Caco-2 (cell line): Measurements from ENCODE around the gene MRAS. TPM values are rescaled to one million over a fixed set of nuclear protein-coding genes. Genes with fewer than 3 reads are reported as not detected.

Experiments
- BruUV-seq: library from RNA; stranded (reverse); fragments of 400-500 nt; replicated peaks from 2 replicates; lab custom pipeline; 2021; lab: Mats Ljungman, UMichigan
- CTCF ChIA-PET: fragments of 300-600 bp; sonication (Branson Sonifier 250); formaldehyde crosslinking; loops from one replicate; lab custom pipeline; 2022; ENCODE audit warnings: antibody characterized with exemption; lab: Charles Lee
- POLR2A ChIA-PET: fragments of 300-600 bp; sonication (Branson Sonifier 250); formaldehyde crosslinking; loops from one replicate; lab custom pipeline; 2022; ENCODE audit warnings: antibody characterized with exemption; lab: Charles Lee
- DNase-seq, 2 experiments: peaks; one replicate each; pipeline versions ENCODE4 v3.0.0 to v3.0.0-alpha.2; 2020 to 2022
- H3K27me3 ChIP-seq: replicated peaks from 2 replicates; pipeline ENCODE4 v1.6.0; 2011; ENCODE audit warnings: low read length; ENCODE audit not compliant: control insufficient read depth, insufficient read depth
- H3K36me3 ChIP-seq: 2 replicates; pipeline ENCODE4 v1.5.1; 2011; ENCODE audit warnings: low read length; ENCODE audit not compliant: control insufficient read depth, insufficient read depth
- H3K4me1 ChIP-seq: fragments of 250-450 bp; sonication (Bioruptor Pico); 2 replicates; pipeline ENCODE4 v1.5.1; 2020; ENCODE audit warnings: mild to moderate bottlenecking
- H3K4me3 ChIP-seq: 2 replicates; pipeline ENCODE4 v1.5.1; 2011; ENCODE audit warnings: low read depth, mild to moderate bottlenecking, control low read depth, low read length
- H3K9me3 ChIP-seq: fragments of 250-450 bp; sonication (Bioruptor Pico); 2 replicates; pipeline ENCODE4 v1.5.1; 2020; ENCODE audit warnings: mild to moderate bottlenecking, moderate library complexity
- H3K27ac Mint-ChIP-seq: one replicate; pipeline ENCODE4 v1.8.0; 2022; ENCODE audit warnings: mixed read lengths; ENCODE audit not compliant: unreplicated experiment
- H3K27me3 Mint-ChIP-seq: one replicate; pipeline ENCODE4 v1.8.0; 2022; ENCODE audit warnings: mixed read lengths; ENCODE audit not compliant: insufficient read depth, unreplicated experiment
- H3K36me3 Mint-ChIP-seq: one replicate; pipeline ENCODE4 v1.8.0; 2022; ENCODE audit warnings: mild to moderate bottlenecking, mixed read lengths; ENCODE audit not compliant: insufficient read depth, unreplicated experiment
- H3K4me1 Mint-ChIP-seq: one replicate; pipeline ENCODE4 v1.8.0; 2022; ENCODE audit warnings: low read depth, mixed read lengths; ENCODE audit not compliant: unreplicated experiment
- H3K4me3 Mint-ChIP-seq: one replicate; pipeline ENCODE4 v1.8.0; 2022; ENCODE audit warnings: mild to moderate bottlenecking, moderate library complexity, mixed read lengths; ENCODE audit not compliant: unreplicated experiment
- H3K9me3 Mint-ChIP-seq: one replicate; pipeline ENCODE4 v1.8.0; 2022; ENCODE audit warnings: mixed read lengths; ENCODE audit not compliant: unreplicated experiment
- CTCF ChIP-seq, 2 experiments: fragments of 200-600 bp in 1 of 2; IDR thresholded peaks; 1 replicate in 1 of 2; 2 replicates in 1 of 2; pipeline versions ENCODE4 v1.5.1 to v1.8.0; 2011 to 2022; ENCODE audit warnings: antibody characterized with exemption in 1 of 2, control low read depth in 1 of 2, inconsistent platforms in 1 of 2, low read depth in 1 of 2, low read length in 1 of 2, mild to moderate bottlenecking in 1 of 2, moderate library complexity in 1 of 2; ENCODE audit not compliant: insufficient read depth in 1 of 2, severe bottlenecking in 1 of 2, unreplicated experiment in 1 of 2
- intact Hi-C: fragments of 100-400 bp; cut with micrococcal nuclease; formaldehyde crosslinking; loops from one replicate; pipeline ENCODE4 v1.10.0; 2022; ENCODE audit not compliant: unreplicated experiment
- total RNA-seq: library from RNA; stranded (reverse); gene quantifications from 2 replicates; pipeline ENCODE4 v1.2.3, GENCODE V29; 2022

MRAS gene
- total RNA-seq, 1 experiment from 2014 or later: 11.4 TPM

DNA sequence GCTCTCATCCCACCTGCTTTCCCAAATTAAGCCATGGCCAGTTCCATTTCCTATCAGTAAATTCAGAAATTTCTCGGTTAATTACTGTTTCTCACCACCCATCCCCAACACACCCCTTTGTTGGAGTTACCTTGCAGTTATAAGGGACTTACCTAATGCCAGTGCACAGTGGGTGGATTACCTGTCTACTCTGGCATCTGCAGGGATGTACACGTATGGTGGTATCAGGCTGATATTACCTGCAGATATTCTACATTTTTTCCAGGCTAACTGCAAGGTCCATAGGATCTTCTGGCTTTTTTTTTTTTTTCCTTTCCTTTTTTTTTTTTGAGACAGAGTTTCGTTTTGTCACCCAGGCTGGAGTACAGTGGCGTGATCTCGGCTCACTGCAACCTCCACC, 7.9 kb upstream of the MRAS start:
- DNase-seq: no peak
- ChIA-PET POLR2A (no interaction called here), CTCF (no interaction called here)
- H3K4me3 Mint-ChIP-seq: no peak overlapping the region
- Histone ChIP-seq H3K4me1 (peaks cover 1% of the 10 kb centered on the region; the same call in 1 of the 2 replicates), H3K9me3 (no peaks in the 10 kb centered on the region), H3K4me3 (no peak overlapping the region), H3K36me3 (no peaks in the 10 kb centered on the region), H3K27me3 (no peaks in the 10 kb centered on the region)
- no TSS peak for BruUV-seq
- intact Hi-C loops: no loop called here
- no peaks in the 10 kb centered on the region for H3K4me1 Mint-ChIP-seq
- H3K27me3 Mint-ChIP-seq: no peaks in the 10 kb centered on the region
- H3K9me3 Mint-ChIP-seq: no peaks in the 10 kb centered on the region
- no peaks in the 10 kb centered on the region for H3K36me3 Mint-ChIP-seq
- no peak for TF ChIP-seq CTCF (IDR thresholded peaks at IDR 0.05; ENCODE audit: insufficient read depth in 1 of 2, low read depth in 1 of 2, low read length in 1 of 2, severe bottlenecking in 1 of 2, unreplicated experiment in 1 of 2)
- no peak overlapping the region for H3K27ac Mint-ChIP-seq

- H3K36me3 Mint-ChIP-seq: no peaks in the 10 kb centered on the region
- H3K27me3 Mint-ChIP-seq: no peaks in the 10 kb centered on the region
- DNase-seq: no peak
- BruUV-seq: no TSS peak
- POLR2A ChIA-PET: no interaction called here
- H3K27ac Mint-ChIP-seq: no peak overlapping the region
- H3K9me3 Mint-ChIP-seq: no peaks in the 10 kb centered on the region
- intact Hi-C loops: no loop called here
- no peaks in the 10 kb centered on the region for H3K9me3 ChIP-seq
- CTCF ChIA-PET: no interaction called here
- H3K27me3 ChIP-seq: no peaks in the 10 kb centered on the region
- H3K36me3 ChIP-seq: no peaks in the 10 kb centered on the region
- no peaks in the 10 kb centered on the region for H3K4me1 ChIP-seq
- H3K4me1 Mint-ChIP-seq: peaks cover 6% of the 10 kb centered on the region
- TF ChIP-seq CTCF (IDR thresholded peaks at IDR 0.05; ENCODE audit: insufficient read depth in 1 of 2, low read depth in 1 of 2, low read length in 1 of 2, severe bottlenecking in 1 of 2, unreplicated experiment in 1 of 2): no peak
- no peak overlapping the region for H3K4me3 Mint-ChIP-seq
- H3K4me3 ChIP-seq: no peak overlapping the region
These were observed 3.6 kb upstream of the MRAS start for GRCh38 chr3:138344754-138345153.

DNA sequence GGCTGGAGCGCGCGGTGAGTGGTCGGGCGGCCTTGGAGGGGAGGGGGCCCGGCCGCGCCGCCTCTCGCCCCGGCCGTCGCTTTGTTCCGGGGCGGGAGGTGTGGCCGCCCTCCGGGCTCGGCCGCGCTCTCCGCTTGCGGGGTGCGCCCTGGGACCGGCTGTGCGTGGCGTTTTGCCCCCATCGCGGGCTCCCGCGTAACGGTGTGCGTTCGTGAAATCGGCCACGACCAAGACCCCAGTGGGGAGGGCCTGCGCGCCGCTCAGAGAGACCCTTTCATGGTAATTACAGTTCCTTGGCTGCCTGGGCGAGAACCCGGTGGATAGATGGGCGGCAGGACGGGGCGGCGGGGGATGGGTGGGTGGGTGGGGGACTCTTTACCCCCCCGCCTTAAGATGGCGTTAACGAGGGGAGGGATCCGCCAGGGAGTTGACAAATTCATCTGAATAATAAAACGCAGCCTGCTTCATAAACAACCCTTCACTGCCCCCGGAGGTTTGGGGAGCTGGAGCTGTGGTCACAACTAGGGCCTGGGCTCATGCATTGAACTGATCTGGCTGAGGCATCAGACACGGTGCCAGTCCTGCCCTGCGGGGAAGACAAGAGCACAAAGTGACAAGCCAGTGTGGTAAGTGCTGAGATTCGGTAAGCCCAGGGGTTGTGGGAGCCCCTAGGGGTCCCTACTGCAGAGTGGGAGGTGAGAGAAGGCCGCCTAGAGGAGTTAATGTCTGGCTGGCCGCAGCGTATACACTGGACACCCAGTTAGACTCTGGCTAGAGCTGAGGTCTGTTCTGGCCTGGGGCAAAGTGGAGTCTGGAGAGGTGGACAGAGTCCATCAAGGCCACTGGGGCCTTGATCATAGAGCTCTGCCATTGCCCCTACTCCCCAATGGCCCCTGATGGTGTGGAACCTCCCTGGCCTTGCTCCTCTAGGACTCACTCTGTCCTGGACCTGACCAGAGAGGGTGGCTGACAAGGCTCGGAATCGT, 668 bp downstream of the MRAS start:
- peak overlapping the region; percentile 93 for H3K27ac Mint-ChIP-seq
- CTCF ChIA-PET: interaction anchor here (0.9 to 2.1 kb wide), 5 partner anchors 13 to 69 kb away, joined by 3 to 10 read pairs (median 5); no protein-coding TSS in a partner anchor
- BruUV-seq: no TSS peak

More for the DNA sequence above, 668 bp downstream of the MRAS start:
- peak overlapping the region; percentile 48 for H3K4me3 ChIP-seq
- no peaks in the 10 kb centered on the region for H3K4me1 ChIP-seq
- H3K4me3 Mint-ChIP-seq: peak overlapping the region; percentile 93
- no peaks in the 10 kb centered on the region for H3K36me3 ChIP-seq
- H3K9me3 ChIP-seq: no peaks in the 10 kb centered on the region
- no peaks in the 10 kb centered on the region for H3K27me3 Mint-ChIP-seq
- DNase-seq: peak; percentile 41 to 49
- H3K9me3 Mint-ChIP-seq: no peaks in the 10 kb centered on the region
- intact Hi-C loops: loop anchor here (1.0 to 2.0 kb wide), 3 partner anchors 20 to 169 kb away; partner anchors contain the start of gene NME9
- H3K27me3 ChIP-seq: no peaks in the 10 kb centered on the region
- H3K4me1 Mint-ChIP-seq: peaks cover 6% of the 10 kb centered on the region
- POLR2A ChIA-PET: interaction anchor here (0.6 kb wide), 1 partner anchor 127 kb away, joined by 7 read pairs; no protein-coding TSS in a partner anchor
- H3K36me3 Mint-ChIP-seq: no peaks in the 10 kb centered on the region
- TF ChIP-seq CTCF (IDR thresholded peaks at IDR 0.05; ENCODE audit: insufficient read depth in 1 of 2, low read depth in 1 of 2, low read length in 1 of 2, severe bottlenecking in 1 of 2, unreplicated experiment in 1 of 2): peak in 1 of 2 experiments; percentile 18
